ENCODE results near the gene NIPAL3.
A peak's percentile ranks its signal among the peaks of the same experiment; 100 is the strongest.

Gene NIPAL3

DNA sequence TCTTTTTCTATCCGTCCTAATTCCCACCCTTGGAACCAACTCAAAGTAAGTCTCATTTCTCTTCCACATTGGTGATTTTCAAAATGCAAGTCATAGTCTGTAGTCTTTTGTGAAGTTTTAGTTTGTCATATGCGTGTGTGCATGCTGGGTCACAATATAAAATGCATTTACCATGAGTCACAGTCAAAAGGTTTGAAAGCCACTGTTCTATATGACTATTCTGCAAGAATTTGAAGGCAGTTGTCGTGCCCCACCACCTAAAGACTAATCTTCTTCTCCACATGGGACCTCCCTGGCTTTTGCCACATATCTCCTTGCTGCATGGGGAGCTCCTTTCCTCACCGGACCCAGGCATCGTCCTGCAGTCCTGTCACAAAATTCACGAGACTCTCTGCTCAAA lies 3.6 kb upstream of the NIPAL3 start:
- Histone ChIP-seq H3K27ac (ENCODE audit: low read length) (no peak overlapping the region), H3K27me3 (ENCODE audit: control insufficient read depth in 1 of 2, insufficient read depth in 2 of 2, low read length in 2 of 2) (no peaks in the 10 kb centered on the region), H3K9me3 (ENCODE audit: control insufficient read depth in 2 of 2, low read length in 2 of 2) (no peaks in the 10 kb centered on the region), H3K4me1 (ENCODE audit: control insufficient read depth, insufficient read depth, low read length) (peaks cover 20% of the 10 kb centered on the region), H3K4me3 (ENCODE audit: low read length in 2 of 2) (no peak overlapping the region), H3K9ac (ENCODE audit: low read length in 2 of 2) (no peak overlapping the region), H3K36me3 (ENCODE audit: control insufficient read depth in 2 of 2, insufficient read depth in 2 of 2, low read length in 2 of 2) (no peaks in the 10 kb centered on the region)

DNA sequence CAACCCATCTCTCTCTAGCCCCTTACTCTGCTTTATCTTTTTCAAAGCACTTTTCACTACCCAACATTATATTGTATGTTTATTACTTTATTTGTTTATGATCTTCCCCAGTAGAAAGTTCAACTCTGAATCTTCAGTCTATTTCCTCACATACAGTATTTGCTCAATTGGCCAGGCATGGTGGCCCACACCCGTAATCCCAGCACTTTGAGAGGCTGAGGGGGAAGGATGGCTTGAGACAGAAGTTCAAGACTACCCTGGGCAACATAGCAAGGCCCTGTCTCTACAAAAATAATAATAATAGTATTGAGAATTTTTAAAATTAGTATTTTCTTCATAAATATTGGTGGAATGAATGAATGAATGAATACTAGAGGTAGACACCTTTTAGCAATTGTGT lies 3.2 kb upstream of the NIPAL3 start:
- Histone ChIP-seq H3K4me1 (ENCODE audit: control insufficient read depth, insufficient read depth, low read length) (peaks cover 22% of the 10 kb centered on the region), H3K27ac (ENCODE audit: low read length) (no peak overlapping the region), H3K9ac (ENCODE audit: low read length in 2 of 2) (no peak overlapping the region), H3K4me3 (ENCODE audit: low read length in 2 of 2) (no peak overlapping the region), H3K9me3 (ENCODE audit: control insufficient read depth in 2 of 2, low read length in 2 of 2) (no peaks in the 10 kb centered on the region), H3K27me3 (ENCODE audit: control insufficient read depth in 1 of 2, insufficient read depth in 2 of 2, low read length in 2 of 2) (no peaks in the 10 kb centered on the region), H3K36me3 (ENCODE audit: control insufficient read depth in 2 of 2, insufficient read depth in 2 of 2, low read length in 2 of 2) (no peaks in the 10 kb centered on the region)

DNA sequence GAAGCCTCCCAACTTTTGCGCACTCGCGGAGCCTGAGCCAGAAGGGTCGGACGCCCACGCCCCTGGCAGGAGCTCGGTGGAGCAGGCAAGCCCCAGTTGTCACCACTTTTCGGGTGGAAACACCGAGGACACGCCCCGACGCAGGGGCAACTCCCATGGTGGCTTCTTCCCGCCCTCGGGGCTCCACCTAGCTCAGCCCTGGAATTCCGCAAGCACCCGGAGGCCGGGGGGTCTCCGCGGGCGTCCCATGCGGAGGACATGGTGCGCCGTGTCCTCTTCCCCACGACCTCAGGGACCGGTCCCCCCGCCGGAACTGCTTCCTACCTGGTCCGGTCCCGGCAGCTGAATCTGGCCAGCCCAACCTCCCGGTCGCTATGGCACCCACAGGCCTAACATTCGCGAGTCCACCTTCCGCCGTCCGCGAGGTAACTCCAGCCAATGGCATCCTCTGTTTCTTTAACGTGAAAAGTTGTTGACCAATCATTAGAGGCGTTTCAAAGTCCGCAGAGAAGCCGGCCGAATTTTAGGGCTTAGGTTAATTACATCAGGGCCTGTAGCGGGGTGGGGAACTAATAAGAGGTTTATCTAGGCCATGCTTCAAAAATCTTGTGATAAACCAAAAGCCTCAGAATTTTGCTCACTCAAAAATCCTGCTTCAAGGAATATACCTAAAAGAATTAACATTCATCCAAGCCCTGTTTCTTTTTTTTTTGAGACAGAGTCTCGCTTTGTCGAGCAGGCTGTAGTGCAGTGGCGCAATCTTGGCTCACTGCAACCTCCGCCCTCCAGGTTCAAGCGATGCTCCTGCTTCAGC lies 2.0 kb upstream of the NIPAL3 start, which contains the start of gene STPG1:
Gene STPG1, minus strand, starts transcription at position 433 of the 814 bp plus-strand sequence. CDS start 12,394 bp downstream, outside the sequence.
- Histone ChIP-seq H3K36me3 (ENCODE audit: control insufficient read depth in 2 of 2, insufficient read depth in 2 of 2, low read length in 2 of 2) (no peaks in the 10 kb centered on the region), H3K27ac (ENCODE audit: low read length) (no peak within 1 kb of the TSS), H3K9ac (ENCODE audit: low read length in 2 of 2) (peak within 1 kb of the TSS; percentile 60 to 83), H3K9me3 (ENCODE audit: control insufficient read depth in 2 of 2, low read length in 2 of 2) (no peaks in the 10 kb centered on the region), H3K4me1 (ENCODE audit: control insufficient read depth, insufficient read depth, low read length) (peaks cover 26% of the 10 kb centered on the region), H3K27me3 (ENCODE audit: control insufficient read depth in 1 of 2, insufficient read depth in 2 of 2, low read length in 2 of 2) (no peaks in the 10 kb centered on the region), H3K4me3 (ENCODE audit: low read length in 2 of 2) (peak within 1 kb of the TSS; percentile 59 to 92)

DNA sequence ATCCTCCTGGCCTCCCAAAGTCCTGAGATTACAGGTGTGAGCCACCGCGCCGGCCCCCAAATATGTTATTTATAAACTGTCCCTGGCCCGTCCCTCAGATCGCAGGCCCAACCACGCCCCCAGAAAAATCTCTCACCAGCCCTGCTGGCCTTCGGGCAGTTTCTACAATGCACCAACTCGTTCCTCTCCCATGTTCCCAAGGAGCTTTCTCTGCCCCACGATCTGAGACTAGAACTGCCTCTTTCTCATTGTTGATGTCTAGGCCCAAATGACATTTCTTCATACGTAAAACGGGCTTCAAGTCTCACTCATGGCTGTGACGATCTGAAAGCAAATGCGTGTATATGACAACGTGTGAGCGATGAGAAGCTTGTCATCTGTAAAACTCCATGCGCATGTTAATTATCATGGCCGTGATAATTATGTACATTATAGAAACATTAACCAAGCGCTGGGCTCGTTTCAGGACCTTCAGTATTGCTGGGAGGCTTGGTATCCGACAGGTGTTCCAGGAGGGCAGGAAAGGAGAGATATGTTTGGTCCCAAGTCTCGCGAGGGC lies 748 bp upstream of the NIPAL3 start:
- no peaks in the 10 kb centered on the region for H3K27me3 ChIP-seq (ENCODE audit: control insufficient read depth in 1 of 2, insufficient read depth in 2 of 2, low read length in 2 of 2)
- no peak overlapping the region for H3K27ac ChIP-seq (ENCODE audit: low read length)
- peak overlapping the region; percentile 84 to 97 for H3K4me3 ChIP-seq (ENCODE audit: low read length in 2 of 2)
- no peaks in the 10 kb centered on the region for H3K9me3 ChIP-seq (ENCODE audit: control insufficient read depth in 2 of 2, low read length in 2 of 2)
- peaks cover 4 to 5% of the 10 kb centered on the region in 2 donors for H3K36me3 ChIP-seq (ENCODE audit: control insufficient read depth in 2 of 2, insufficient read depth in 2 of 2, low read length in 2 of 2)
- peak overlapping the region; percentile 5 to 12 for H3K9ac ChIP-seq (ENCODE audit: low read length in 2 of 2)
- H3K4me1 ChIP-seq (ENCODE audit: control insufficient read depth, insufficient read depth, low read length), result peaks cover 26% of the 10 kb centered on the region

DNA sequence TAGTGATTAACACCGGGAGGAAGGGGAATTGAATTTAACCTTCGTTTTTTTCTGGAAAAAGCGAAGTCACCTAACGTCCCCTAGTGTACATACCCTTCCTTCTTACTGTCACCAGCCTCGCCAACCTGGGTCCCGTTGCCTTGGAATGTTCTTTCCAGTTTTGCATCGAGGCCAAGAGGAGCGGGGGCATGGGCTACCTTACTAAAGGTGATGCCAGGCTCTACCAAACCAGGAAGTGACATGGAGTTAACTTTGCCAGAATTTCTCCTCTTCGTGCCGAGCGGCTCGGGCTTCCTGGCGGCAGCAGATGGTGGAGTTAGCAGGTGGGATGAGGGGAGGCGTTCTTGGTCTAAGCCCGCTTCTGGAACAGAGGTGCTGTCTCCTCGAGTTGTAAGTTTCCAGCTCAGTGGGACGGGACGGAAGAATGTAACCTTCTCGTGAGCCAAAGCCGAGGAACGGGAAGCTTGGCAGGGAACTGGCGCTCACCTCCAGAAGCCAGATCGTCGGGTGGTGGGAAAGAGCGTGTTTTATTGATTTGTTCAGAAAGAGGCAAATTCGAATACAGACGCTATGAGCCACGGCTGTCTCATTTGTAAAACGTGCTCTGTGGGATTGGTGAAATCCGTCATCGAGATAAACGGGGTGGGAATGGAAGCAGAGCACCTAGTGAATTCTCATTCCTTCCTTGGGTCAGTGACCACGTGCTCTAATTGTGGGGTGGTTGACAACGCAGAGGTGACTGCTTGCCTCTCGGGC lies 486 bp downstream of the NIPAL3 start:
- Histone ChIP-seq H3K9ac (ENCODE audit: low read length in 2 of 2) (peak overlapping the region; percentile 78 to 79), H3K27ac (ENCODE audit: low read length) (peak overlapping the region; percentile 86), H3K9me3 (ENCODE audit: control insufficient read depth in 2 of 2, low read length in 2 of 2) (no peaks in the 10 kb centered on the region), H3K4me1 (ENCODE audit: control insufficient read depth, insufficient read depth, low read length) (peaks cover 26% of the 10 kb centered on the region), H3K27me3 (ENCODE audit: control insufficient read depth in 1 of 2, insufficient read depth in 2 of 2, low read length in 2 of 2) (no peaks in the 10 kb centered on the region), H3K4me3 (ENCODE audit: low read length in 2 of 2) (peak overlapping the region; percentile 84 to 97), H3K36me3 (ENCODE audit: control insufficient read depth in 2 of 2, insufficient read depth in 2 of 2, low read length in 2 of 2) (peaks cover 5 to 9% of the 10 kb centered on the region in 2 donors)

DNA sequence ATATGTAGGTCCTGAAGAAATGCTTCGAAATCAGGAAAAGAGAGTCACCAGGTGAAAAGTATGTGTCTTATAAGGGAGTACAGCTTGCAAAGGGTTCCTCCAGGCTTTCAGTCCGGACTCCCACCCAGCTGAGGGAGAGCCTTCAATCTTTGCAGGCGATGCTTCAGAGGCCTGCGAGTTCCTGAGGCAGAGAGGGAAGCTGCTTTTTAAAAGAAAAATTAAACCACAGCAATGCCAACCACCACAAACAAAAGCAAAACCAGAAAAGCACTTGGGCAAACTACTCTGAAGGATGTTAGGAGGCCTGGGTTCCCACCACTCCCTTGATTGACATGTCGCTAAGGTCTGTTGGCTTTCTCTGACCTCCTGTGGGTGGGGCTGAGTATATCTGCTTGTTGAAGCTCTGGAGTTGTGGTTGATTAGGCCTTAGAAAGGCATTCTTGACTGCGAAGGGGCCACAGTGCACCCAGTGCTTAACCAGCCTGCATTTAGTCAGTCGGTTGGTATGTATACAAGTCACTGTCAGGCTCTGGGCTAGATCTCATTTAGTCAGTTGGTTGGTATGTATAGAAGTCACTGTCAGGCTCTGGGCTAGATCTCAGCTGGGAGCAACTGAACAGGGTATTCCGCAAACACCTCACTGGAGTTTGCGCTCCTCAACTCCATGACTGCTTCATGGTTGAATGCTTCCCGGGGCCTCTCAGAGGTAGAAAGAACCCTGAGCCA lies 1.2 kb downstream of the NIPAL3 start:
- peaks cover 26% of the 10 kb centered on the region for H3K4me1 ChIP-seq (ENCODE audit: control insufficient read depth, insufficient read depth, low read length)
- peaks cover 9 to 14% of the 10 kb centered on the region in 2 donors for H3K36me3 ChIP-seq (ENCODE audit: control insufficient read depth in 2 of 2, insufficient read depth in 2 of 2, low read length in 2 of 2)
- H3K27ac ChIP-seq (ENCODE audit: low read length), result peak overlapping the region; percentile 86
- peak overlapping the region; percentile 78 to 79 for H3K9ac ChIP-seq (ENCODE audit: low read length in 2 of 2)
- H3K4me3 ChIP-seq (ENCODE audit: low read length in 2 of 2), result peak overlapping the region; percentile 84 to 97
- H3K27me3 ChIP-seq (ENCODE audit: control insufficient read depth in 1 of 2, insufficient read depth in 2 of 2, low read length in 2 of 2), result no peaks in the 10 kb centered on the region
- no peaks in the 10 kb centered on the region for H3K9me3 ChIP-seq (ENCODE audit: control insufficient read depth in 2 of 2, low read length in 2 of 2)

DNA sequence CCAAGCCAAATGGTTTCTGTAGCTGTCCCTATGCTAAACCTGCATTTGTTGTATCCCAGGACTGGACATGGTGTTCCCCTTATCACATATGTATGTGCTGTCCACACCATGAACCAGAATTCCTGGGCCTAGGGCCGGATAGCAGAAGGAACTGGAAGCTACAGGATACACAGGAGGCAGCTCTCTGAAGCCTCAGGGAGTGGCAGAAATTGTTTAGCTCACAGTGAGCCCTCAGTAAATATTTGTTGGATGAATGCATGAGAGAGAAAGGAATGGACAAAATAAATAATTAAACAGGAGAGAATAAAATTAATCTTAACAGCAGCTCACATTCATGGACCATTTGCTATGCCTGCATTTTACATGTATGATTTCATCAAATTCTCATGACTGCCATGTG lies 2.1 kb downstream of the NIPAL3 start:
- H3K9ac ChIP-seq (ENCODE audit: low read length in 2 of 2), result peak overlapping the region in 1 of 2 donors; percentile 24

DNA sequence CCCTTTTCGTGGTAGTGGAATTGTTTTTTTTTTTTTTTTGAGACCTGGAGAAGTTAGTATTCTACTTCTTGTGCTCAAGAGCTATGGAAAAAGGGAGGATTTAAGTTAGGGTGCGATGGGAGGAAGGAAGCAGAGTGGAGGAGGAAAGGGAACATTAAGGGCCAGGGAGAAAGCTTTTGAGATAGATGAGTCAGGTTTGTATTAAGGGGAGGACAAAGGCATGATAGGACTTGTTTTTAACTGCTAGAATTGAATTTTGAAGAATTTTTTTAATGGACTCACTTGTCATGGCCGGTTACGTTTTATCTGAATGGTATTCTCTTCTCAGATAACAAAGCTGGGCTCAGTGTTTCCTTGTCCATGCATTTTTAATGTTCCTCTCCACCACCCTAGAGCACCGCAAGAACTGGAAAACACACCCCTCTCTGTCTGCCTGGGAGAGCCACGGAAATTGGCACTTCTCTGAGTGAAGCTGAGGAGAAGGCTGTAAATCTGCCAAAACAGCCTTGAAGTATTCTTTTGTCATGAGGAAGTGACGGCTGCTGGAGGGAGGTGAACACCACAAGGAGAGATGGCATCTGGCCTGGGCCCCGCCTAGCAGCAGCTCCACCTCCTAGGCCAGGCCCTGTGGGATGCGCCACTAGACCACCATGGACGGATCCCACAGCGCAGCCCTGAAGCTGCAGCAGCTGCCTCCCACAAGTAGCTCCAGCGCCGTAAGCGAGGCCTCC lies 3.5 kb downstream of the NIPAL3 start:
- Histone ChIP-seq H3K4me3 (ENCODE audit: low read length in 2 of 2) (no peak overlapping the region), H3K9ac (ENCODE audit: low read length in 2 of 2) (no peak overlapping the region), H3K27ac (ENCODE audit: low read length) (no peak overlapping the region), H3K4me1 (ENCODE audit: control insufficient read depth, insufficient read depth, low read length) (peaks cover 22% of the 10 kb centered on the region), H3K9me3 (ENCODE audit: control insufficient read depth in 2 of 2, low read length in 2 of 2) (no peaks in the 10 kb centered on the region), H3K27me3 (ENCODE audit: control insufficient read depth in 1 of 2, insufficient read depth in 2 of 2, low read length in 2 of 2) (no peaks in the 10 kb centered on the region), H3K36me3 (ENCODE audit: control insufficient read depth in 2 of 2, insufficient read depth in 2 of 2, low read length in 2 of 2) (peaks cover 14 to 28% of the 10 kb centered on the region in 2 donors)

More for the DNA sequence above, 2.1 kb downstream of the NIPAL3 start:
- peak overlapping the region; percentile 84 to 97 for H3K4me3 ChIP-seq (ENCODE audit: low read length in 2 of 2)
- H3K27me3 ChIP-seq (ENCODE audit: control insufficient read depth in 1 of 2, insufficient read depth in 2 of 2, low read length in 2 of 2), result no peaks in the 10 kb centered on the region
- no peaks in the 10 kb centered on the region for H3K9me3 ChIP-seq (ENCODE audit: control insufficient read depth in 2 of 2, low read length in 2 of 2)
- peaks cover 14 to 22% of the 10 kb centered on the region in 2 donors for H3K36me3 ChIP-seq (ENCODE audit: control insufficient read depth in 2 of 2, insufficient read depth in 2 of 2, low read length in 2 of 2)
- H3K4me1 ChIP-seq (ENCODE audit: control insufficient read depth, insufficient read depth, low read length), result peaks cover 26% of the 10 kb centered on the region
- H3K27ac ChIP-seq (ENCODE audit: low read length), result no peak overlapping the region

DNA sequence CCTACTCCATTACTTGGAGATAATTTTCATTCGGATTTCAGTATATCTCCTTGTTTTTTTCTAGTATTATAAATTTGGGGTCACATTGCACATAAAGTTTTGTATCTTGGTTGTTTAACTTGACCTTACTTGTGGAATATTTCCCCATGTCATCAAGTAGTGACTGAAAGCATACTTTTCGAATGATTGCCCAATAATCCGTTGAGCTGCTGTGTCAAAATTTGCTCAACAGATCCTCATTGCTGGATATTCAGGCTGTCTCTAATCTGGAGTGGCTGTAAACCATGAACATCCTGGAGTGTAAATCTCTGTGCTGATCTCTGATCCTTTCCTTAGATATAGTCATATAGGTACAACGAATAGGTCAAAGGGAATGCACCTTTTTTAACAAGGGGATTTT lies 4.9 kb downstream of the NIPAL3 start:
- Histone ChIP-seq H3K27me3 (ENCODE audit: control insufficient read depth in 1 of 2, insufficient read depth in 2 of 2, low read length in 2 of 2) (no peaks in the 10 kb centered on the region), H3K4me1 (ENCODE audit: control insufficient read depth, insufficient read depth, low read length) (peaks cover 17% of the 10 kb centered on the region), H3K9me3 (ENCODE audit: control insufficient read depth in 2 of 2, low read length in 2 of 2) (no peaks in the 10 kb centered on the region), H3K9ac (ENCODE audit: low read length in 2 of 2) (no peak overlapping the region), H3K27ac (ENCODE audit: low read length) (no peak overlapping the region), H3K4me3 (ENCODE audit: low read length in 2 of 2) (no peak overlapping the region), H3K36me3 (ENCODE audit: control insufficient read depth in 2 of 2, insufficient read depth in 2 of 2, low read length in 2 of 2) (peaks cover 14 to 29% of the 10 kb centered on the region in 2 donors)

DNA sequence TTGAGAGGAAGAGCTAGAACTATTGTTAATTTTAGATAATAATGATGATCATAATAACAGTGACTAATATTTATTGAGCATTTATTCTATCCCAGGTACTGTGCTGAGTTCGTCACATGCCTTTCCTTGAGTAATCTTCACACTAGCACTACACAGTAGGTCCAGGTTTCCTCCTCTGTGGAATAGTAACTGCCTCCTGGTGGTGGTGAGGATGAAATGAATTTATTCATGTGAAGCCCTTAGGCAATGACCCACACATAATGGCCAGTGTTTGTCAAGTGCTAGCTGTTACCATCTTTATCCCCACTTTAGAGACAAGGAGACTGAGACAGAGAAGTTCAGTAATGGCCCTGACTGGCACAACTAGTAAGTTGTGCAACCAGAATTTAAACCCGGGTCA lies 5.9 kb downstream of the NIPAL3 start:
- no peaks in the 10 kb centered on the region for H3K27me3 ChIP-seq (ENCODE audit: control insufficient read depth in 1 of 2, insufficient read depth in 2 of 2, low read length in 2 of 2)
- H3K9ac ChIP-seq (ENCODE audit: low read length in 2 of 2), result no peak overlapping the region
- no peak overlapping the region for H3K4me3 ChIP-seq (ENCODE audit: low read length in 2 of 2)
- H3K27ac ChIP-seq (ENCODE audit: low read length), result no peak overlapping the region
- H3K36me3 ChIP-seq (ENCODE audit: control insufficient read depth in 2 of 2, insufficient read depth in 2 of 2, low read length in 2 of 2), result peaks cover 17 to 29% of the 10 kb centered on the region in 2 donors
- H3K9me3 ChIP-seq (ENCODE audit: control insufficient read depth in 2 of 2, low read length in 2 of 2), result no peaks in the 10 kb centered on the region
- H3K4me1 ChIP-seq (ENCODE audit: control insufficient read depth, insufficient read depth, low read length), result peaks cover 11% of the 10 kb centered on the region

Data from stomach smooth muscle (tissue), 2 donors.